NCI-H748 (cell line): ENCODE data around the gene NUMB.
"Not testable (repeated sequence)": the region's sequence is repeated elsewhere in the genome, so short reads cannot be mapped to it uniquely, and the experiment has no call there.

Experiments used
- DNase-seq: peaks from one replicate; lab custom pipeline; 2025; ENCODE audit not compliant: unreplicated experiment; lab: John Stamatoyannopoulos, UW

The NUMB gene

GRCh38 chr14:73423092-73423491 lies 35.3 kb downstream of the NUMB start:
- DNase-seq = not testable (repeated sequence)

- DNase-seq = peak; percentile 79
Observed at GRCh38 chr14:73422515-73422914, 35.8 kb downstream of the NUMB start.

DNA sequence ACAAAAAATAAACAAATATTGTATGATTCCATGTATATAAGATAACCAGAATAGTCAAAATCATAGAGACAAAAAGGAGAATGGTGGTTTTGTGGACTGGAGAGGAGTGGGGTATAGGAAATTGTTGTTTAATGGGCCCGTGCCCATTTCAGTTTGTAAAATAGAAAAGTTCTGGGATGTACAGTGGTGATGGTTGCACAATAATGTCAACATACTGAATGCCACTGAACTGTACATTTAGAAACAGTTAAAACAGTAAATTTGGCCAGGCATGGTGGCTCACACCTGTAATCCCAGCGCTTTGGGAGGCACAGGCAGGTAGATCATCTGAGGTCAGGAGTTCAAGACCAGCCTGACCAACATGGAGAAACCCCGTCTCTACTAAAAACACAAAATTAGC lies 40.1 kb downstream of the NUMB start:
- no peak for DNase-seq

- DNase-seq = not testable (repeated sequence)
Observed at GRCh38 chr14:73406248-73406647, 52.1 kb downstream of the NUMB start.

- DNase-seq = no peak
Observed at GRCh38 chr14:73403181-73403752, 55.1 kb downstream of the NUMB start.

GRCh38 chr14:73402579-73402978 lies 55.8 kb downstream of the NUMB start:
- DNase-seq = no peak

GRCh38 chr14:73397810-73398209 lies 60.5 kb downstream of the NUMB start:
- DNase-seq = no peak

- no peak for DNase-seq
Observed at GRCh38 chr14:73394317-73394716, 64.0 kb downstream of the NUMB start.

GRCh38 chr14:73393375-73393774 lies 65.0 kb downstream of the NUMB start:
- DNase-seq = peak; percentile 27

DNA sequence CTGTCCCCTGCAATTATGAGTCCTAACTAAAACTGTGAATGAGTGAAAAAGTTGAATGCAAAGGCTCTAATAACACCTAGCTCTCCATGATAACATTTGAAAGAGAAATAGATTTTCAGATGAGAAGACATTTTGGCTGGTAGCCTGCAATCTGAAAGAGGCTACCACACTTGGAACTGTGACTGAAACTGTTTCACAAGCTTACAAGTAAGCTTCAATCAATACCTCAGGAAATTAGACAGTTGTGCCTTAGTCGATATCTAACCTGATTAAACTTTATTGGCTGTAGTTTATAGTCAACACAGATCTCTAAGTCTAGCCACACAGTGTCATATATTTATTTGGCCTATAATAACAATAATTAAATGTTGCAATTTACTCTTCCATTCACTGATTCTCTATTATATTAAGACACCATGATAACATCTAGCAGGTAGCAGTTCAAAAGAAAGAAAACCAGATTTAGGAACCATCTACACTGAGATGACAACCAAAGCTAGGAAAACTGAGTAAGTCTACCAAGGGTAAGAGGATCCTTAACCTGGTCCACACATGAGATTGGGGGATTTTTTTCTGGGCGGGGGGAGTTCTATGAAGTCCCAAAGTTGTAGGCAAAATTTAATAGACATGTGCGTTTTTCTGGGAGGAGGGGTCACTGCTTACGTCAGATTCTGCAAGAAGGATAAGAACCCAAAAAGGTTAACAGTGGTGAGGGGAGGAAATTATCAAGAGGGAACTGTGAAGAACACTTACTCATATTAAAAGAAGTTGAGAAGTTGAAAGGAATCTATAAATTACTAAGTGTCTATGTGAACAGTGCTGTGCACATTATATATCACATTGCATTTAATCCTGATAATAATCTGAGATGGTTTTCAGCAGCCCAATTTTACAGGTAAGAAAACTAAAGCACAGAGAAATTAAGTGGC lies 65.8 kb downstream of the NUMB start:
- DNase-seq = no peak

- not testable (repeated sequence) for DNase-seq
Observed at GRCh38 chr14:73387860-73388259, 70.5 kb downstream of the NUMB start.

DNA sequence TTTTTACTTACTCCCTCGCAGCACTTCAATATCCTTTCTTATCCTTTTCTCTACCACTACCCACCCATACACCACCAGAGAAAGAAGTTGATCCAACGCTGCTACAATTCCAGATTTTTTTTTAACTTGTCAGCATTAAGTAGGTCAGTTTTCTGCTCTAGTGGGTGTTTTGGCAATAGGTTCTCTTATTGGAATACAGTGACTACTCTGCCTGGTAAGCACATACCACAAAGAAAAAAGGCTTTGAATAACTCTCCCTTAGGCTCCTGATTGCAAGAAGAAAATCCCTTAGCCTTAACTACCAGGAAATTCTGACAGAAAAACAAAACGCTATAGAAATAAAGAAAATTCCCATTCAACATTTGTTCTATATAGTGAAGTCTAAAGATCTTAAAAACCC lies 72.0 kb downstream of the NUMB start:
- no peak for DNase-seq

DNA sequence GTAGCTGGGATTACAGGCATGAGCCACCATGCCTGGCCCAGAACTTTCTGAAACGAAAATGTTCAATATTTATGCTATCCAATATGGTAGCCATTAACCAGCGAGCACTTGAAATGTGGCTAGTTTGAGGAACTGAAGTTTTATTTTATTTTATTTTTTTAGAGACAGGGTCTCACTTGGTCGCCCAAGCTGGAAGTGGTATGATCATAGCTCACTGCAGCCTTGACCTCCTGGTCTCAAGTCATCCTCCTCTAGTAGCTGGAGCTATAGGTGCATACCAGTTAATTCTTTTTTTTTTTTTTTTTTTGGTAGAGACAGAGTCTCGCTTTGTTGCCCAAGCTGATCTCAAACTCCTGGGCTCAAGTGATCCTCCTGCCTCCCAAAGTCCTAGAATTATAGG lies 73.3 kb downstream of the NUMB start:
- not testable (repeated sequence) for DNase-seq

- DNase-seq = no peak
Observed at GRCh38 chr14:73383356-73383755, 75.0 kb downstream of the NUMB start.

DNA sequence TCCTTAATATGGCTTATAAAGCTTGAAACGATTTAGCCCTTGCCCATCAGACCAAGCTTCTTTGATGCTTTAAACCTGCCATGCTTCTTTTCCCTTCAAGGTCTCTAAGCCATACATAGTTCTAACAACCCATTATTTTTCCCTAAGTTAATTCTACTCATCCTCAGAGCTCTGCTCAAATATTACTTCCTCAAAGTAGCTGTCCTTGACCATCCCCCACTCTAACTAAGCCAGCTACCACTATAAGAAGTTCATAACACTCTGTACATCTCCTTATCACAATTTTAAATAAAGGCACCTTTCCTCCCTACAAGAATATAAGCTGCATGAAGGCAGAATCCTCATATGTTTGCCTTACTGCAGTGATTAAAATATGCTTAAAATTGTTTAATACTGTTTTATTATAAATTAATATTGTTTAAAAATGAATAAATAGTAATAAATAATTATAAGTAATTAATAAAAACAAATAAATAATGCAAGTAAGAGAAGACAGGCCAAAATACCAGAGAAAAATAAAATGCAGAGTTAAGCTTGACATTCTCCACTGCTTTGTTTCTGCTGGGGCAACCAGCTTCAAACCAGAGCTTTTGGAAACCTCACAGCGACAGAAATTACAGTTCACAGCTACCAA lies 76.8 kb downstream of the NUMB start:
- DNase-seq = no peak

GRCh38 chr14:73376585-73376984 lies 81.8 kb downstream of the NUMB start:
- DNase-seq = no peak

- DNase-seq = no peak
Observed at GRCh38 chr14:73375861-73376260, 82.5 kb downstream of the NUMB start.

GRCh38 chr14:73374218-73374617 lies 84.1 kb downstream of the NUMB start:
- DNase-seq = no peak

DNA sequence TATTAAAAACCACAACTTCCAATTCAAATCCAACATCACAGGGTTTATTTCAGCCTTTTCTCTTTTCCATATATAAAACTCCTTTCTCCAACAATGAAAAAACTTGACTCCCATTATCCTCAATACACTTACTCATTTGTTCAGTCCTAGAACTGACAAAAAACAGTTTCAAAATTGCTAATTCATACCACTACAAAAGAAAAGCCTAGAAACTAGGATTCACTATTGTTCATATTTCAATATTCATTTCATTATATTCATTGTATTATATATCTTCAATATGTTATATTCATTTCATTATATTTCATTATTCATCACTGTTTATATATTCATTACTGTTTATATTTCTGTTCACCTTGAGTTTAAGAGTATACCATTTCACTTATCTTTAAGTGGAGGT lies 85.8 kb downstream of the NUMB start:
- no peak for DNase-seq

DNA sequence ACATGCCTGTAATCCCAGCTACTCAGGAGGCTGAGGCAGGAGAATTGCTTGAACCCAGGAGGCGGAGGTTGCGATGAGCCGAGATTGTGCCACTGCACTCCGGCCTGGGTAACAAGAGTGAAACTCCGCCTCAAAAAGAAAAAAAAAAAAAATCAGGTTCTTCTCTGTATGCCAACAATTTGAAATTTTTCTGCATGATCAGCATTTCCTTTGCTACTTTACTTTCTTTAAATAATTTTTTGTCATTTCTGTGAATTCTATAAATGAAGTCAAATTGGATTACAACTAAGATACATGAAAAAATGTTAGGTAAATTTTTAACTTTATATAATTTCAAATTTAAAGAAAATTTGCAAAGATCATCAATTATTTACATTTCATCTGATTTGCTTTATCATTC lies 87.8 kb downstream of the NUMB start:
- DNase-seq = no peak

DNA sequence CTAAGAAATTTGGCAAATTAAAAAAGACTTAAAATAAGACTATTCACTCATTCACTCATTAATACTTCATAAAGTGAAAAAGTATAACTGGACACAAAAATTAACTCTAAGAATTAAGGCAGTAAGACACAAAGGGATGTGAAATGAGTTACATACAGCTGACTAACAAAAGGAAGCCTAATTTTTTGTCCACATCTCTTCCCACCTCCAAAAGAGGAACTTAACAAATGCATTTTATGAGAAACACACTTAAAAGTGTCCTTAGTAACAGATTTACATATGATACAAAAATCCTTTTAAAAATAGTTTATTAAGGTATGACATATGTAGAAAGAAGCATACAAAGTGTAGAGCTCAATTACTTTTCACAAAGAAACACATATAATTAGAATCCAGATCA lies 88.9 kb downstream of the NUMB start:
- DNase-seq = no peak

GRCh38 chr14:73368616-73369015 lies 89.7 kb downstream of the NUMB start:
- DNase-seq = no peak
